HEK293 (cell line): Measurements from ENCODE around the gene C1orf122.

Experiments used
- KLF16 ChIP-seq: fragments of 450-650 bp; formaldehyde crosslinking; IDR thresholded peaks from 2 replicates; pipeline ENCODE4 v1.5.1; 2017; ENCODE audit warnings: missing biosample characterization, missing genetic modification characterization
- REST ChIP-seq: fragments of 450-650 bp; formaldehyde crosslinking; IDR thresholded peaks from 2 replicates; pipeline ENCODE4 v1.5.1; 2016; ENCODE audit warnings: missing biosample characterization, missing genetic modification characterization
- SALL2 ChIP-seq: fragments of 450-650 bp; formaldehyde crosslinking; IDR thresholded peaks from 2 replicates; pipeline ENCODE4 v1.5.0; 2017; ENCODE audit warnings: missing biosample characterization, mild to moderate bottlenecking, missing genetic modification characterization, borderline replicate concordance
- ZNF138 ChIP-seq: fragments of 450-650 bp; formaldehyde crosslinking; IDR thresholded peaks from 2 replicates; pipeline ENCODE4 v1.5.1; 2016; ENCODE audit warnings: missing biosample characterization, missing genetic modification characterization, borderline replicate concordance
- ZNF175 ChIP-seq: fragments of 450-650 bp; formaldehyde crosslinking; IDR thresholded peaks from 2 replicates; pipeline ENCODE4 v1.5.1; 2016; ENCODE audit warnings: missing biosample characterization, missing genetic modification characterization
- ZNF530 ChIP-seq: fragments of 450-650 bp; formaldehyde crosslinking; IDR thresholded peaks from 2 replicates; pipeline ENCODE4 v1.5.1; 2016; ENCODE audit warnings: low read depth, missing biosample characterization, missing genetic modification characterization
- ZNF660 ChIP-seq: fragments of 450-650 bp; IDR thresholded peaks from 2 replicates; pipeline ENCODE4 v1.5.1; 2018; ENCODE audit warnings: missing biosample characterization, mild to moderate bottlenecking, missing genetic modification characterization
- ZNF792 ChIP-seq: fragments of 450-650 bp; formaldehyde crosslinking; IDR thresholded peaks from 2 replicates; pipeline ENCODE4 v1.5.1; 2016; ENCODE audit warnings: missing biosample characterization, missing genetic modification characterization
- TF ChIP-seq, protein P1 (sequence below): fragments of 450-650 bp; formaldehyde crosslinking; IDR thresholded peaks from 2 replicates; pipeline ENCODE4 v1.5.1; 2016; ENCODE audit warnings: missing biosample characterization, missing genetic modification characterization

DNA sequence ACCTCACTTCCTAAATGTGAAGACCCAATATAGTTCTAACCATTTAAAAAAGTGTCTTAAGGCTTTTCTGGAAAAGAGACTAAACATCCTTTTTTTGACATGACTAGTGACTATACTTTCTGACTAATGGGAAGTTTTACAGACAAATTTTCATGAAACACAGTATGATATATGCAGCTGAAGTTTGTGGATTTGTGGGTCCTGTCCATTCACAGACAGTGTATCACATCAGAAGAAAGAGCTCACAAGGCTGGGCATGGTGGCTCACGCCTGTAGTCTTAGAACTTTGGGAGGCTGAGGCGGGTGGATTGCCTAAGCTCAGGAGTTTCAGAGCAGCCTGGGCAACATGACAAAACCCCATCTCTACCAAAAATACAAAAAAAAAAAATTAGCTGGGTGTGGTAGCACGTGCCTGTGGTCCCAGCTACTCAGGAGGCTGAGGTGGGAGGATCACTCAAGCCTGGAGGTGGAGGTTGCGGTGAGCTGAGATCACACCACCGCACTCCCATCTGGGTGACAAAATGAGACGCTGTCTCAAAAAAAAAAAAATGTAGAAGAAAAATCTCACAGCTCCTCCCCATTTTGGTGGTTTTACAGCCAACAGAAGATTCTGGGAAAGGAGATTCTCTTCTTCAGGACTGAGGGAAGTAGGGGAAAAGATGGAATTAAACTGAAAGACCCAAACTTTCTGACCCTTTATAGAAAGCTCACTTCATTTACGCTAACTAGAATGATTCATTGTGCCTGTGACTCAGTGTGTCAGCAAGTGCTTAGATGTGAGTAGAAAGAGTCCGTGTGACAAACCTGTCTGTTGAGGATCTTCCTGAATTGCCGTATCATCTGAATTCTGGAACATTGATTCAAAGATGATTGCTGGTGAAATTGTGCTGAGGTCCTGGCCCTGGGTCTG, 15.6 kb downstream of the C1orf122 start:
- TF ChIP-seq, protein P1, sequence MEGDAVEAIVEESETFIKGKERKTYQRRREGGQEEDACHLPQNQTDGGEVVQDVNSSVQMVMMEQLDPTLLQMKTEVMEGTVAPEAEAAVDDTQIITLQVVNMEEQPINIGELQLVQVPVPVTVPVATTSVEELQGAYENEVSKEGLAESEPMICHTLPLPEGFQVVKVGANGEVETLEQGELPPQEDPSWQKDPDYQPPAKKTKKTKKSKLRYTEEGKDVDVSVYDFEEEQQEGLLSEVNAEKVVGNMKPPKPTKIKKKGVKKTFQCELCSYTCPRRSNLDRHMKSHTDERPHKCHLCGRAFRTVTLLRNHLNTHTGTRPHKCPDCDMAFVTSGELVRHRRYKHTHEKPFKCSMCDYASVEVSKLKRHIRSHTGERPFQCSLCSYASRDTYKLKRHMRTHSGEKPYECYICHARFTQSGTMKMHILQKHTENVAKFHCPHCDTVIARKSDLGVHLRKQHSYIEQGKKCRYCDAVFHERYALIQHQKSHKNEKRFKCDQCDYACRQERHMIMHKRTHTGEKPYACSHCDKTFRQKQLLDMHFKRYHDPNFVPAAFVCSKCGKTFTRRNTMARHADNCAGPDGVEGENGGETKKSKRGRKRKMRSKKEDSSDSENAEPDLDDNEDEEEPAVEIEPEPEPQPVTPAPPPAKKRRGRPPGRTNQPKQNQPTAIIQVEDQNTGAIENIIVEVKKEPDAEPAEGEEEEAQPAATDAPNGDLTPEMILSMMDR = no peak
- no peak for TF ChIP-seq ZNF138 (tag by site-specific recombination)
- TF ChIP-seq SALL2 (tag by site-specific recombination) = no peak
- no peak for TF ChIP-seq ZNF530 (tag by site-specific recombination)
- TF ChIP-seq ZNF792 (tag by site-specific recombination) = no peak
- TF ChIP-seq ZNF660 (tag by site-specific recombination) = no peak
- TF ChIP-seq ZNF175 = no peak
- no peak for TF ChIP-seq REST (tag by site-specific recombination)
- no peak for TF ChIP-seq KLF16 (tag by site-specific recombination)
